ENCODE results near the gene NXNL1.
A peak's percentile ranks its signal among the peaks of the same experiment; 100 is the strongest.

NXNL1 gene

GRCh38 chr19:17455308-17456123 lies 5.2 kb downstream of the NXNL1 start:
- no peak for DNase-seq (ENCODE audit: low read depth)

GRCh38 chr19:17454576-17455071 lies 6.1 kb downstream of the NXNL1 start:
- no peak for DNase-seq (ENCODE audit: low read depth)

GRCh38 chr19:17451820-17452219 lies 8.9 kb downstream of the NXNL1 start:
- DNase-seq (ENCODE audit: low read depth): no peak

GRCh38 chr19:17450264-17451075 lies 10.3 kb downstream of the NXNL1 start:
- peak; percentile 32 for DNase-seq (ENCODE audit: low read depth)

- no peak for DNase-seq (ENCODE audit: low read depth)
These were observed 12.4 kb downstream of the NXNL1 start, which contains the start of gene TMEM221 for GRCh38 chr19:17448131-17448967. TMEM221 (minus strand) TSS chr19:17448668; CDS start chr19:17448462, 206 bp downstream.

GRCh38 chr19:17447704-17448130 lies 13.0 kb downstream of the NXNL1 start:
- no peak for DNase-seq (ENCODE audit: low read depth)

GRCh38 chr19:17445526-17446165 lies 15.1 kb downstream of the NXNL1 start:
- DNase-seq (ENCODE audit: low read depth): no peak

- peak; percentile 52 for DNase-seq (ENCODE audit: low read depth)
These were observed 19.3 kb downstream of the NXNL1 start for GRCh38 chr19:17441241-17442021.

GRCh38 chr19:17436874-17437267 lies 23.9 kb downstream of the NXNL1 start:
- no peak for DNase-seq (ENCODE audit: low read depth)

GRCh38 chr19:17436094-17436873 lies 24.4 kb downstream of the NXNL1 start:
- no peak for DNase-seq (ENCODE audit: low read depth)

GRCh38 chr19:17435218-17435617 lies 25.5 kb downstream of the NXNL1 start:
- DNase-seq (ENCODE audit: low read depth): no peak

- DNase-seq (ENCODE audit: low read depth): no peak
These were observed 29.3 kb downstream of the NXNL1 start for GRCh38 chr19:17431417-17431816.

GRCh38 chr19:17429641-17430113 lies 31.0 kb downstream of the NXNL1 start:
- DNase-seq (ENCODE audit: low read depth): no peak

GRCh38 chr19:17424743-17425365 lies 35.9 kb downstream of the NXNL1 start:
- peak; percentile 57 for DNase-seq (ENCODE audit: low read depth)

GRCh38 chr19:17423429-17424208 lies 37.1 kb downstream of the NXNL1 start:
- DNase-seq (ENCODE audit: low read depth): no peak

- DNase-seq (ENCODE audit: low read depth): no peak
These were observed 38.8 kb downstream of the NXNL1 start for GRCh38 chr19:17421942-17422341.

GRCh38 chr19:17420475-17420924 lies 40.2 kb downstream of the NXNL1 start:
- no peak for DNase-seq (ENCODE audit: low read depth)
